Left lung (tissue), 10 donors: Measurements from ENCODE around the gene LEMD1. TPM values are rescaled to one million over a fixed set of nuclear protein-coding genes. Genes with fewer than 3 reads are reported as not detected.
"Not testable (repeated sequence)": the region's sequence is repeated elsewhere in the genome, so short reads cannot be mapped to it uniquely, and the experiment has no call there.

Experiments used
- ATAC-seq: fragments of 200-7000 bp; cut with Tn5 transposase; one replicate; pipeline ENCODE4 v1.9.1; 2020; ENCODE audit warnings: moderate library complexity
- DNase-seq, 4 donors: peaks; one replicate each; pipeline ENCODE4 v3.0.0-alpha.2; 2013 to 2020
- H3K27ac ChIP-seq, 2 donors: fragments of 200-600 bp; sonication (generic) in 1 of 2; one replicate each; pipeline versions ENCODE4 v1.5.0 to v1.8.0; 2020 to 2021
- H3K27me3 ChIP-seq, 2 donors: fragments of 200-600 bp; sonication (generic) in 1 of 2; one replicate each; pipeline versions ENCODE4 v1.5.0 to v1.8.0; 2020 to 2021
- H3K36me3 ChIP-seq, 2 donors: fragments of 200-600 bp; sonication (generic) in 1 of 2; one replicate each; pipeline versions ENCODE4 v1.5.0 to v1.8.0; 2020 to 2021
- H3K4me1 ChIP-seq, 2 donors: fragments of 200-600 bp; one replicate each; pipeline ENCODE4 v1.8.0; 2021
- H3K4me3 ChIP-seq, 2 donors: fragments of 200-600 bp; sonication (generic) in 1 of 2; one replicate each; pipeline versions ENCODE4 v1.5.0 to v1.8.0; 2020 to 2021; ENCODE audit warnings: mild to moderate bottlenecking in 1 of 2
- H3K9me3 ChIP-seq, 2 donors: fragments of 200-600 bp; sonication (generic) in 1 of 2; one replicate each; pipeline versions ENCODE4 v1.5.0 to v1.8.0; 2020 to 2021
- CTCF ChIP-seq, 2 donors: fragments of 200-600 bp; sonication (generic) in 1 of 2; IDR thresholded peaks; one replicate each; pipeline versions ENCODE4 v1.5.0 to v1.8.0; 2021; ENCODE audit warnings: antibody characterized with exemption in 2 of 2
- intact Hi-C, 2 donors: fragments of 100-400 bp; cut with DNase I; formaldehyde crosslinking; loops; one replicate each; pipeline versions ENCODE4 v1.11.2 to v1.14.2; 2022
- polyA plus RNA-seq, 6 donors: library from polyadenylated mRNA; unstranded; fragments of 120-200 nt; gene quantifications; one replicate each; pipeline ENCODE4 v1.2.1, GENCODE V29; 2013; ENCODE audit not compliant: insufficient read length in 6 of 6
- total RNA-seq, 2 donors: library from RNA; stranded (reverse); fragmentation: NEBNext Ultra II Directional; extraction: Animal tissue kit (Norgen Biotek cat#: 25700); gene quantifications; one replicate each; pipeline ENCODE4 v1.2.1, GENCODE V29; 2021
- donor health status: DM: no; HTN: yes; CAD: no.
- donor health status: DM: no; HTN: no; CAD: no.

The LEMD1 gene
- total and polyA plus RNA-seq, 8 donors: 2.1 to 4.4 (median 3.5) TPM

DNA sequence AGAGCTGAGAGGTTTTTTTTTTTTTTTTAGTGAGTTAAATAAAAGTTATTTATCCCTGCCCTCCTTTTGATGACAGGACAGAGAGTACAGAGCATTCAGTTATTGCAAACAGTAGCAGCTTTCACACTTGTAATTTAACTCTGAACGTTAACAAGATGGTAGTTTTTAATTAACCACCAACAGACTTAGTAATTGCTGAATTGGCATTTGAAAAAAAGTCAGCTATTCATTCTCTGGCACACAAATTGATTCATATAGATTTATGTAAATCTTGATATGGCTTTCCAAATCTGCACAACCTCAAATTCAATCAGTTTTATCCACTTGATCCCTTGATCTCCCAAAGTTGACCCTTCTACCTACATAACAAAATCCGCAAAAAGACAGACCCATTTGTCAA is 918 bp downstream of the LEMD1 start:
- no peaks in the 10 kb centered on the region for H3K9me3 ChIP-seq
- no peak overlapping the region for H3K4me3 ChIP-seq
- no peaks in the 10 kb centered on the region for H3K4me1 ChIP-seq
- TF ChIP-seq CTCF (IDR thresholded peaks at IDR 0.05): no peak
- ATAC-seq (no peak), DNase-seq (no peak)
- H3K27me3 ChIP-seq: peaks cover 0 to 23% of the 10 kb centered on the region in 2 donors
- no peaks in the 10 kb centered on the region for H3K36me3 ChIP-seq
- no peak overlapping the region for H3K27ac ChIP-seq
- intact Hi-C loops: no loop called here

DNA sequence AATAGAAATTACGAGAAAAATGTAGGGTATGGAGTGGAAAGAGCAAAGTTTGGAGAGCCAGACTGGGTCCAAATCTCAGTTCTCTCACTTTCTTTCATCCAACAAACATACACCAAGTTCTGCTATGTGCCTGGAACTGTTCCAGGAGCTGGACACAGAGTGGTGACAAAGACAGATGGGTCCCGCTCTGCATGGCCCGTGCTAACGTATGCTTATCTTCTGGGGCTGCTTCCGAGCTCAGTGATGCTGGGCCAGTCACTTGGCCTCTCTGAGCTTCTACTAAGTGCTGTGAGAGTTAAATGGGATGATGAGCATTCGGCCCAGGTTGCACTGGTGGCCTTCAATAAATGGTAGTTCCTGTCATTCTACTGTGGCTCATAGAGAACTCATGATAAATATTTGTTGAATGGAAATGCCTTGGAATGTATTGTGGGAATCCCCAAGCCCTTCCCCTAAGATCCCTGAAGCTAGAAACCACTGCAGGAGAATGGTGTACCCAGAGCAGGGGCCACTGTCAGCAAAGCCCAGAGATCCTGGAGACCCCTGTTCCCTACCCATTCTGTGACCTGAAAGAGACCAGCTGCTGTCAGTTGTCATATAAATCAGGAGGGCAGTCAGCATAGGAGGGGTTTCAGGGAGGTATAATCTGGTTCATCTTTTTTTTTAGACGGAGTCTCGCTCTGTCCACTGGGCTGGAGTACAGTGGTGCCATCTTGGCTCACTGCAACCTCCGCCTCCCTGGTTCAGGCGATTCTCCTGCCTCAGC is 3.8 kb downstream of the LEMD1 start:
- Histone ChIP-seq H3K27ac (no peak overlapping the region), H3K36me3 (no peaks in the 10 kb centered on the region), H3K27me3 (no peaks in the 10 kb centered on the region), H3K9me3 (no peaks in the 10 kb centered on the region), H3K4me1 (no peaks in the 10 kb centered on the region), H3K4me3 (no peak overlapping the region)
- TF ChIP-seq CTCF (IDR thresholded peaks at IDR 0.05): no peak
- intact Hi-C loops: no loop called here
- DNase-seq (no peak), ATAC-seq (no peak)

DNA sequence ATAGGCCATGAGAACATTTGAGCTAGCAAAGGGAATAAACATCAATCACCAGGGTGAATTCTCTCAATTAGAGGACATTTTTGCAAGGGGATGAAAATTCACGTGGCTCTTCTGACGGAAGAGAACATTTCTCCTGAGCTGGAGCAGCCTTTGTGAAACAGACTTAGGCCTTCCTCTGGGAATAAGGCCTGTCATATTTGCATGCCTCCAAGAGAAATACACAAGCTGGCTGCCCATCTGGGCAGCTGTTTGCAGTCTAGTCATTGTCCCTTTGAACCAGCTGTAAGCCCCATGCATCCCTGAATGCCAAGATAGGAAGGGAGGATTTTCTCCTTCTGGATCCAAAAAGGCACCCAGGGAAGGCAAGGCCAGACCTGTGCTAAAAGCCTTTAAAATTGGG is 5.5 kb downstream of the LEMD1 start:
- ATAC-seq (no peak), DNase-seq (peak in 1 of 4 donors; percentile 45)
- intact Hi-C loops: no loop called here
- Histone ChIP-seq H3K27ac (no peak overlapping the region), H3K27me3 (no peaks in the 10 kb centered on the region), H3K9me3 (no peaks in the 10 kb centered on the region), H3K4me3 (no peak overlapping the region), H3K4me1 (no peaks in the 10 kb centered on the region), H3K36me3 (no peaks in the 10 kb centered on the region)
- TF ChIP-seq CTCF (IDR thresholded peaks at IDR 0.05): no peak

- Histone ChIP-seq H3K4me3 (no peak overlapping the region), H3K27me3 (no peaks in the 10 kb centered on the region), H3K4me1 (no peaks in the 10 kb centered on the region), H3K36me3 (no peaks in the 10 kb centered on the region), H3K27ac (no peak overlapping the region), H3K9me3 (no peaks in the 10 kb centered on the region)
- DNase-seq (no peak), ATAC-seq (no peak)
- intact Hi-C loops: no loop called here
- no peak for TF ChIP-seq CTCF (IDR thresholded peaks at IDR 0.05)
Measured at GRCh38 chr1:205410581-205411298, 11.1 kb downstream of the LEMD1 start.

DNA sequence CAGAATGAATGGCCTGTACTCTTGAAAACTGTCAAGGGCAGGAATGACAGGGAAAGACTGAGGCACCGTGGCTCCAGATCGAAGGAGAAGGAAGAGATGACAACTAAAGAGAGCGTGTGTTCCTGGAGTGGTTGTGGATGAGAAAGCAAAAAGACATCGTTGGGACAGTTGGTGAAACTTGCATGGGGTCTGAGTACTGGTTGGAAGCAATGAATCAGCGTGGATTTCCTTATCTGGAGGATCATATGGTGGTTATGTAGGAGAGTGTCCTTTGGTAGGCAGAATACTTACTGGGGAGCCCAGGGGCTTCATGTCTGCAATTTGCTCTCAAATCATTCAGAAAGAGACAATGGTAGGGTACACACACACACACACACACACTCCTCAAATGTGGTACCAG is 13.9 kb downstream of the LEMD1 start:
- DNase-seq: no peak
- H3K4me3 ChIP-seq: no peak overlapping the region
- intact Hi-C loops: no loop called here
- no peaks in the 10 kb centered on the region for H3K27me3 ChIP-seq
- no peaks in the 10 kb centered on the region for H3K36me3 ChIP-seq
- no peak overlapping the region for H3K27ac ChIP-seq
- ATAC-seq: no peak
- no peak for TF ChIP-seq CTCF (IDR thresholded peaks at IDR 0.05)
- H3K9me3 ChIP-seq: no peaks in the 10 kb centered on the region
- no peaks in the 10 kb centered on the region for H3K4me1 ChIP-seq

GRCh38 chr1:205406252-205406651 is 15.6 kb downstream of the LEMD1 start:
- H3K27me3 ChIP-seq, intact Hi-C loops, H3K4me1 ChIP-seq, H3K36me3 ChIP-seq, H3K4me3 ChIP-seq, DNase-seq, H3K27ac ChIP-seq, H3K9me3 ChIP-seq, ATAC-seq: not testable (repeated sequence)

GRCh38 chr1:205404484-205404883 is 17.4 kb downstream of the LEMD1 start:
- ATAC-seq, H3K27me3 ChIP-seq, H3K4me1 ChIP-seq, H3K27ac ChIP-seq, H3K4me3 ChIP-seq, H3K9me3 ChIP-seq, H3K36me3 ChIP-seq, DNase-seq, intact Hi-C loops: not testable (repeated sequence)
